Right lobe of liver (tissue), 4 donors: ENCODE data around the gene ERBB4.

Experiments used
- POLR2A ChIP-seq: fragments of 450-650 bp; IDR thresholded peaks from one replicate; pipeline ENCODE4 v1.6.1; 2017; ENCODE audit warnings: antibody characterized with exemption, mild to moderate bottlenecking
- TF ChIP-seq, protein P1 (sequence below), 4 donors: fragments of 200-600 bp in 3 of 4; fragments of 450-650 bp in 1 of 4; IDR thresholded peaks; one replicate each; pipeline versions ENCODE4 v1.5.1 to v1.8.0; 2016 to 2022; ENCODE audit warnings: antibody characterized with exemption in 4 of 4, mild to moderate bottlenecking in 2 of 4
- donor health status: DM: no; HTN: no; CAD: no.
- donor health status: DM: no; HTN: no; CAD: no.
- donor health status: DM: no; HTN: yes; CAD: no.

DNA sequence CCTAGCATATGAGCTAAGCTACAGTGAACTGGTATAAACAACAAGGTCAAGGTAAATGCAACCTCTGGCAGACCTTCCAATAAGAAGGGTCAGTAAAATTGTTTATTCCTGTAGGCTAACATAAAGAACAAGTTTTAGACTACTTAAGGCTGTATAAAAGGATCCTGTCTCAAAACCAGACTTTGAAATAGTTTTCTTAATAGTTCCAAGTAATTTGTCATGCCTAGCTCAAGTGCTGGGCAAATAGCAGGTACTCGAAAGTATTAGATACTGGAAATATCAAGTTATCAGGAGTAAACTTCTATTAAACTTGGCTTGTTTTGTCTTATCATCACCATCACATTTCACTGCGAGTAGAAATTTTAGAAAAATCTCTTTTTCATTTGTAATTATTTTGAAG is 1087.0 kb downstream of the ERBB4 start:
- TF ChIP-seq, protein P1, sequence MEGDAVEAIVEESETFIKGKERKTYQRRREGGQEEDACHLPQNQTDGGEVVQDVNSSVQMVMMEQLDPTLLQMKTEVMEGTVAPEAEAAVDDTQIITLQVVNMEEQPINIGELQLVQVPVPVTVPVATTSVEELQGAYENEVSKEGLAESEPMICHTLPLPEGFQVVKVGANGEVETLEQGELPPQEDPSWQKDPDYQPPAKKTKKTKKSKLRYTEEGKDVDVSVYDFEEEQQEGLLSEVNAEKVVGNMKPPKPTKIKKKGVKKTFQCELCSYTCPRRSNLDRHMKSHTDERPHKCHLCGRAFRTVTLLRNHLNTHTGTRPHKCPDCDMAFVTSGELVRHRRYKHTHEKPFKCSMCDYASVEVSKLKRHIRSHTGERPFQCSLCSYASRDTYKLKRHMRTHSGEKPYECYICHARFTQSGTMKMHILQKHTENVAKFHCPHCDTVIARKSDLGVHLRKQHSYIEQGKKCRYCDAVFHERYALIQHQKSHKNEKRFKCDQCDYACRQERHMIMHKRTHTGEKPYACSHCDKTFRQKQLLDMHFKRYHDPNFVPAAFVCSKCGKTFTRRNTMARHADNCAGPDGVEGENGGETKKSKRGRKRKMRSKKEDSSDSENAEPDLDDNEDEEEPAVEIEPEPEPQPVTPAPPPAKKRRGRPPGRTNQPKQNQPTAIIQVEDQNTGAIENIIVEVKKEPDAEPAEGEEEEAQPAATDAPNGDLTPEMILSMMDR (IDR thresholded peaks at IDR 0.05): no peak
- no peak for TF ChIP-seq POLR2A
